Stimulated activated CD4-positive, alpha-beta T cell treated with anti-CD3 and anti-CD28 coated beads, Interleukin-15, amount 100 ng/mL, for 48 hours (primary cell): ENCODE data around the gene GUF1.

ENCODE experiments used
- DNase-seq, 2 donors: peaks; one replicate each; pipeline ENCODE4 v3.0.0-alpha.2; 2020; ENCODE audit warnings: low read depth in 2 of 2

The GUF1 gene

GRCh38 chr4:44678094-44679041, at the start of gene GUF1:
Gene GUF1 (plus strand): TSS chr4:44678420. CDS start chr4:44678623, 203 bp downstream.
- peak; percentile 79 to 82 for DNase-seq

- peak; percentile 14 to 19 for DNase-seq
Observed at GRCh38 chr4:44629280-44629866, 48.8 kb upstream of the GUF1 start.

GRCh38 chr4:44632089-44632488, 46.1 kb upstream of the GUF1 start:
- DNase-seq, result no peak

DNA sequence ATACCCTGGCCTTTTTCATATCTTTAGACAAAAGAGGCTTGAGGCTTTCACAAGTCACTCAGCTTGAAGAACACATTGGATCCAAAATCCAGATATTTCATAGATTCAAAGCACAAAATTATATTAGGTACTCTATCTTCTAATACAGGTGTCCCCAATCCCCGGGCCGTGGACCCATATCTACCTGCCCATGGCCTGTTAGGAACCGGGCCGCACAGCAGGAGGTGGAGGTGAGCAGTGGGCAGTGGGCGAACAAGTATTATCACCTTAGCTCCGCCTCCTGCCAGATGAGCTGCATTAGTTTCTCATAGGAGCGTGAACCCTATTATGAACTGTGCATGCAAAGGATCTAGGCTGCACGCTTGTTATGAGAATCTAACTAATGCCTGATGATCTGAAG, 45.5 kb upstream of the GUF1 start:
- no peak for DNase-seq

DNA sequence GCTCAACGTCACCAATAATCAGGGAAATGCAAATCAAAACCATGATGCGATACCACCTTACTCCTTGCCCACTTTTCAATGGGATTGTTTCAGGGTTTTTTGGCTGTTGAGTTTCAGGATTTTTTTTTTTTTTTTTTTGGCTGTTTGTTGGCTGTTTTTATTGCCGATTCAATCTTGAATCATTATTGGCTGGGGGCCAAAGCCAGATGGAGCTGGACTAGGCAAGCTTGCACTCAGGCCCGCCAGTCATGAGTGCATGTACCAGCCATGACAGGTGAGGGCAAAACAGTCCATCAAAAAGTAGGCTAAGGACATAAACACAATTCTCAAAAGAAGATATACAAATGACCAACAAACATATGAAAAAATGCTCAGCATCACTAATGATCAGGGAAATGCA, 40.1 kb upstream of the GUF1 start:
- no peak for DNase-seq

DNA sequence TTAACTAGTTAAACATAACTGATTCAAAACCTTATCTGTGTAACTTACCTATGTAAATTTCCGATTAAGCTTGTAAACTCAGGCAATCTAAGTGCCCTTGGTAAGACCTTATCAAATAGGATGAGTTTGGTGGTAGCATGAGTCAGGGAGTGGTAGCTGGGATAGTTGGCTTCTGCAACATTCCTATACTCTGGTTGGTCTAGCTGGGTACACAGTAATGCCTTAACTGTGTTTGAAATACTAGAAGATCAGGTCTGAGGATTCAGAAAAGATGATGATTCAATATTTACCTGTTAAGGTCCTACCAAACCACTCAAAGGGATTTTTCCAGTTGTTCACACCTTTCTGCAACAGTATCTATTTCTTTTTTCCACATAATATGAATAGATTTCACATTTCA, 32.1 kb upstream of the GUF1 start:
- DNase-seq, result no peak

DNA sequence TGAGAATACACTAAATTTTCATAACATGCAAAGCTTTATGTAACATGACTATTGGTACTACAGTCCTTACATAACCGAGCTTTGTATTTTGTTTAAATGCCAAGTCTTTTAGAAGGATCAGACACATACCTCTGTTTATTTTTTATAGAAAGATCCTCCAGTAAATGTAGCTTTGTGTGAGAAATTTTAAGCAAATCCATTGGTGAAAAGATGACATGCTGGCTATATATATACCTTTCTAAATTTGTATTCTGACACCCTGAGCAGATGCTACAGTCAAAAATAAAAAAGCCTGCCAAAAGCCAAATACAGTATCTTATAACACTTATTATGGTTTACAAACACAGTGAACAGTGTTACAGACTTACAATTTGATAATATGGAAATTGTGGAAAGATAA, 26.8 kb upstream of the GUF1 start, which contains the start of gene YIPF7:
TSS of gene YIPF7 (minus strand) at position 201 of the 400 bp plus-strand sequence. CDS start 1,525 bp downstream, outside the sequence.
- DNase-seq, result no peak

DNA sequence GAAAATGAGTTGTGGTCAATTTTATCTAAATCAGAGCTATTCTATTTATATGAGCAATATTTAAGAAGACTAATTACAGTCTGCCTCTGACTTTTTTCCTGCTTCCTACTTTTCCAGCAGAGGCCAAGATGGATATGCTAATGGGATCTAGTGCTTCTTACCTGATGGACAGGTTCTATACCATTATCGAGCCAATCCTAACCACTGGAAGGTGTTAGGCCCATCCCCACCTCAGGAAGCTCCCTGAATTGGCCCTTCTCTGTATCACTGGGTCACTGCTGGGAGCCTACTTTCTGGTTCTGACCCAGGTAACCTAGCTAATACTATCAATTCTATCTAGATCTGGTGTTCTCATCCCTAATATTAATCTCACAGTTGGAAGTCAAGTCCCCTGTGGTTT, 26.2 kb upstream of the GUF1 start:
- no peak for DNase-seq

DNA sequence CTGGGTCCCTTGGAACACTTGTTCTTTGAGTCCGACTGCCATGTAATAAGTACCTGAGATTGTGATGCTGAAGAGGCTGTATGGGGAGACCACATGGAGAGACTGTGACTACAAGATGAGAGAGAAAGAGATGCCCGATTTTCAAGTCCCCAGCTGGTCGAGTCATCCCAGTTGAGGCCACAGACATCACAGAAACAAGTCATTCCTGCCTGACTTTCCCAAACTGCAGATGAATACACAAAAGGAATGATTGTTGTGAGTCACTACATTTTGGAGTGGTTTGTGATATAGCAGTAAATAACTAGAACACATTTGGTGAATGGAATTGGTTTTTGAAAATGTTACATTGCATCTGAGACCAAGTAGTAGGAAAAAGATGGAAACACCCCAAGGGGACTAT, 17.8 kb upstream of the GUF1 start:
- no peak for DNase-seq

DNA sequence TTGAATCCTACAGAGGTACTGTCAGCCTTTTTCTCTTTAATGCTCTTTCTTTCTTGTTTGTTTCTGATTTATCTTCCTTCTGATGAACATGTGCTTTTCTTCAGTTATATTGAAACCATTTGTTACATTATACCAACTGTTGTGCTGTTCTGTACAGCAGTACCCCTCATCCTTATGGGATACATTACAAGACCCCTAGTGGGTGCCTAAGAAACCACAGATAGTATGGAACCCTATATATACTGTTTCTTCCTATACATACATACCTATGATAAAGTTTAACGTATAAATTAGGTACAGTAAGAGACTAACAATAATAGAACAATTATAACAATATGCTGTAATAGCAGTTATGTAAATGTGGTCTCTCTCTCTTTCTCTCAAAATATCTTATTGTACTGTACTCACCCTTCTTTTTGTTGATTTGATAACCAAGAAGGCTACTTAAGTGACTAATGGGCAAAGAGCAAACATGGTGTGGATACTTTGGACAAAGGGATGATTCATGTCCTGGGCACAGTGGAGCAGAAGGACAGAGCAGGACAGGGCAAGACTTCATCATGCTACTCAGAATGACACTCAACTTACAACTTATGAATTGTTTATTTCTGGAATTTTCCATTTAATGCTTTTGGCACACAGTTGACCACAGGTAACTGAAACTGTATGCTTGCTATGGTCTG, 16.1 kb upstream of the GUF1 start:
- DNase-seq, result no peak

GRCh38 chr4:44662623-44663005, 15.6 kb upstream of the GUF1 start:
- DNase-seq, result no peak

- no peak for DNase-seq
Observed at GRCh38 chr4:44663539-44664263, 14.5 kb upstream of the GUF1 start.

- no peak for DNase-seq
Observed at GRCh38 chr4:44668526-44668925, 9.7 kb upstream of the GUF1 start.

DNA sequence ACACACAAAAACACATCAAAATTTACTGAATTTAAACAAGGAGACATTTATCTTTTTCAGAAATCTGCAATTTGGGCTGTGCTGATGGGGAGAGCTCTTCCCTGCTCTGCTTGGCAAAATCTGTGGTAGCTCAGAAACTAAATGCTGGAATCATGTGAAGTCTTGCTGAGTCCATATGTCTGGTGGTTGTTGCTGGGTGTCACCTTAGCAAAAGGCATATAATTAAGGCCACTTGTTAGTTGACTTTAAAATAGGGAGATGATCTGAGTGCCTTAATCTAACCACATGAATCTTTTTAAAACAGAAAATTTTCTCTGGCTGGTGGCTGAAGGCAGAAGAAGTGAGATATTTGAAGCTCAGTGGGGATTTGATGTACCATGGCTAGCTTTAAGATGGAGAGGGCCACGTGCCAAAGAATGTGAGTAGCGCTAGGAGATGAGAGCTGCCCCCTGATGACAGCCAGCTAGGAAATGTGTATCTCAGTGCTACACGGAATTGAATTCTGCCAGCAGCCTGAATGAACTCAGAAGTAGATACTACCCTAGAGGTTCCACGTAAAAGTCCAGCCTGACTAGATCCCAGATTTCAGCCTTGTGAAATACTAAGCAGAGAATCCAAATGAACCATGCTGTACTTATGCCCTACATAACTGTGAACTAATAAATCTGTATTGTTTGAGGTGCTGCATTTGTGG, 7.6 kb upstream of the GUF1 start:
- no peak for DNase-seq

- no peak for DNase-seq
Observed at GRCh38 chr4:44671636-44672035, 6.6 kb upstream of the GUF1 start.

DNA sequence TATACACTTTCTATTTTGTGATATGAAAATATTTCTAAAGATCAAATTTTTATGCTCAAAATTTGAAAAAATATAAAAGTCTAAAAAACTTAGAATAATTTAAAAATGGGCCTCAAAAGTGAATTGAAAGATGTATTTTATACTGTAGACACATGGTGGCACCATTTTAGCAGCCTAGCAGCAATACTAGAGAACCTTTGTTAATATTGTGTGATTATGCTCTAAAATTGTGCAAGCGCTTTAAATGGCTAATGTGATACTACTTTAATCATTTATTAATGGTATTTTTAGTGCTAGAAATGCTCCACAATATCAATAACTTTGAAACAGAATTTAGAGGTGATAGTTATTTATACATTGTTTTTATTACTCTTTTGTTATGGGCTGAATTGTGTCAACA, 3.7 kb upstream of the GUF1 start:
- DNase-seq, result no peak

GRCh38 chr4:44675366-44675765, 2.9 kb upstream of the GUF1 start:
- no peak for DNase-seq

- no peak for DNase-seq
Observed at GRCh38 chr4:44679060-44679459, 840 bp downstream of the GUF1 start.

DNA sequence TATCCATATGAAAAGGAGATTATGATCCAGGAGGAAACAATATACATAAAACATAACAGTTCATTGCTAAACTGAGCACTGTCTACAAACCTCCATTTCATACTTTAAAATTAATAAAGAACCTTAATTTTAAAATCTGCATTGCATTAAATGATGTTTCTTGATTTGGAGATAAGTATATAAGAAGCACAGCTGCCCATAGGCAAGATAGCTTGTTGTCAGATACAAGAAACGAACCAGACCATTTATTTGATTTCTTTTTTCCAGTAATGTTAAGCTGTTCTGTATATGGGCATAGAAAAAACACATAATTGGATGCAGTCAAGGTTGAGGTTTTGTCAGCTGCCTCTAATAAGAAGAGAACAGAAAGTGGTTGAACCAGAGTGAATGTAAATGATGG, 6.4 kb downstream of the GUF1 start:
- DNase-seq, result no peak

DNA sequence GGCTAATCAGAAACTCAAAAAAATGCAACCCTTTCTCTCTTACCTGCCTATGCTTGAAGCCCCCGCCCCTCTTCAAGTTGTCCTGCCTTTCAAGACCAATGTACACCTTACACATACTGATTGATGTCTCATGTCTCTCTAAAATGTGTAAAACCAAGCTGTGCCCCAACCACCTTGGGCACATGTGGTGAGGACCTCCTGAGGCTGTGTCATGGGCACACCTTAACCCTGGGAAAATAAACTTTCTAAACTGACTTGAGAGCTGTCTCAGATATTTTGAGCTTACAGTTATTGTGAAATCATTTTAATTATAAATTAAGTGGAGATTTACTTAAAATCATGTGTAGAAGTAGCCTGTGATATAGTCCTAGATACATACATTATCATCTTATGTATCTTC, 22.2 kb downstream of the GUF1 start:
- DNase-seq, result no peak

DNA sequence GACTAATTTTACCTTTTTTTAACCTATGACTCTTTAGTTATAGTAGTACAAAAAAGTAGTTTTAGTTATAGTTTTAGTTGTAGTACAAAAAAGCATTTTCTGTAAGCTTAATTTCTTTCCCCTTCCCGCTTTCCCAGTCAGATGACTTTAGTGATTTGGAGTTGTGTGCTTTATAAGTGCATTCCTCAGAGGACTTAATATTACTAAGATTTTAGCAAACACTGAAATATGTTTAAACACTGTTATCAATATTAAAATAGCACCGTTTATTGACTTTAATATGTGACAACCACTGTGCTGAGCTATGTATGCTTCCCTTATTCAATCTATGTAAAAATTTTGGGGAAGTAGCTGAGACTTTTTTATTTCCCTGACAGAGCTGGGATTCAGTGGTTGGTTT, 22.8 kb downstream of the GUF1 start:
- DNase-seq, result no peak
